Neural progenitor cell (in vitro differentiated cells): ENCODE data around the gene PPP2R3C.

Experiments
- CTCF ChIP-seq: fragments of 200-600 bp; sonication (generic); IDR thresholded peaks from 2 replicates; pipeline ENCODE4 v1.5.1; 2017; ENCODE audit warnings: antibody characterized with exemption, mild to moderate bottlenecking
- EZH2 ChIP-seq: fragments of 200-600 bp; sonication (generic); IDR thresholded peaks from 2 replicates; pipeline ENCODE4 v1.6.1; 2017; ENCODE audit warnings: antibody characterized with exemption, mild to moderate bottlenecking, moderate library complexity

- TF ChIP-seq CTCF (no peak), EZH2 (no peak)
These were observed 36.3 kb downstream of the PPP2R3C start for GRCh38 chr14:35085441-35085840.
